Loucy (cell line): ENCODE measurements around the gene SCRN1.
A peak's percentile ranks its signal among the peaks of the same experiment; 100 is the strongest.

Source experiments
- H2AFZ ChIP-seq: fragments of 200-600 bp; sonication (generic); 2 replicates; pipeline ENCODE4 v1.6.0; 2016; ENCODE audit warnings: antibody characterized with exemption, mild to moderate bottlenecking, low read length, moderate library complexity
- H3F3A ChIP-seq: fragments of 200-600 bp; 2 replicates; pipeline ENCODE4 v1.6.0; 2016; ENCODE audit warnings: antibody characterized with exemption, low read depth, mild to moderate bottlenecking
- H3K27me3 ChIP-seq: fragments of 200-600 bp; sonication (generic); 2 replicates; pipeline ENCODE4 v1.6.1; 2014; ENCODE audit warnings: low read length, mild to moderate bottlenecking; ENCODE audit not compliant: insufficient read depth, poor library complexity, severe bottlenecking
- H3K36me3 ChIP-seq: fragments of 200-600 bp; sonication (generic); 2 replicates; pipeline ENCODE4 v1.6.1; 2016; ENCODE audit warnings: low read length; ENCODE audit not compliant: insufficient read depth
- H3K4me1 ChIP-seq: fragments of 200-600 bp; sonication (generic); 2 replicates; pipeline ENCODE4 v1.5.1; 2014; ENCODE audit warnings: low read length, mild to moderate bottlenecking; ENCODE audit not compliant: insufficient read depth, poor library complexity, severe bottlenecking
- H3K4me2 ChIP-seq: fragments of 200-600 bp; sonication (generic); 2 replicates; pipeline ENCODE4 v1.6.0; 2014; ENCODE audit warnings: antibody characterized with exemption, low read length, low read depth, mild to moderate bottlenecking; ENCODE audit not compliant: poor library complexity, severe bottlenecking
- H3K4me3 ChIP-seq: fragments of 200-600 bp; sonication (generic); 2 replicates; pipeline ENCODE4 v1.5.1; 2014; ENCODE audit warnings: low read length, mild to moderate bottlenecking, mixed read lengths; ENCODE audit not compliant: poor library complexity, severe bottlenecking
- H3K79me2 ChIP-seq: fragments of 200-600 bp; sonication (generic); 2 replicates; pipeline ENCODE4 v1.6.1; 2014; ENCODE audit warnings: low read length; ENCODE audit not compliant: insufficient read depth
- H3K9ac ChIP-seq: fragments of 200-600 bp; sonication (generic); 2 replicates; pipeline ENCODE4 v1.6.0; 2014; ENCODE audit warnings: mild to moderate bottlenecking, low read depth, low read length, moderate library complexity; ENCODE audit not compliant: poor library complexity, severe bottlenecking
- H3K9me2 ChIP-seq: fragments of 200-600 bp; sonication (generic); replicated peaks from 2 replicates; pipeline ENCODE4 v1.6.1; 2016; ENCODE audit warnings: low read depth, low read length, mixed read lengths
- H3K9me3 ChIP-seq: fragments of 200-600 bp; sonication (generic); 2 replicates; pipeline ENCODE4 v1.6.1; 2014; ENCODE audit warnings: mild to moderate bottlenecking, antibody characterized with exemption, low read length, low read depth; ENCODE audit not compliant: insufficient read depth
- H4K20me1 ChIP-seq: fragments of 200-600 bp; sonication (generic); 2 replicates; pipeline ENCODE4 v1.6.0; 2014; ENCODE audit warnings: antibody characterized with exemption, low read length, mild to moderate bottlenecking; ENCODE audit not compliant: insufficient read depth, poor library complexity, severe bottlenecking
- EZH2phosphoT487 ChIP-seq: fragments of 200-600 bp; IDR thresholded peaks from 2 replicates; pipeline ENCODE4 v1.6.1; 2018; ENCODE audit warnings: antibody characterized with exemption, mild to moderate bottlenecking, moderate library complexity, borderline replicate concordance
- TF ChIP-seq, protein P1 (sequence below): fragments of 200-600 bp; sonication (generic); conservative IDR thresholded peaks from 2 replicates; pipeline ENCODE4 v1.5.1; 2014; ENCODE audit warnings: mild to moderate bottlenecking, antibody characterized with exemption, low read length

The SCRN1 gene

DNA sequence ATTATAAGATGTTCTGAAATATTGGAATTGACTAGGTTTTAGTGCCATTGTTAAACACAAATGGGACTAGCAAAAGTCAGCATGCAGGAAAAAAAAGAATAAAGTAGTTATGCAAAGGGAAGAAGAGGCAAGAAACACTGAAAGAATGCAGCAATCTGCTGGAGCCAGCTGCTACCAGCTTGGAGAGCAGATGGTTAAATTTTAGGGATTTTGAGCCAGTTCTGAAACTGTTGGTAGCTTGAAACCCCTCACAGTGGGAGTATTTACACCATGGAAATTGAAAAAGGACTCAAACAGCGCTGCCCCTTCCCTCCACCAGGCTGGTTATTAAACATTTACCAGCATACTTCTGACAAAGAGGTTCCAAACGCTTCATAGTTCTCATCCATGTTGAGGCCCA, 41.0 kb downstream of the SCRN1 start:
- TF ChIP-seq, protein P1, sequence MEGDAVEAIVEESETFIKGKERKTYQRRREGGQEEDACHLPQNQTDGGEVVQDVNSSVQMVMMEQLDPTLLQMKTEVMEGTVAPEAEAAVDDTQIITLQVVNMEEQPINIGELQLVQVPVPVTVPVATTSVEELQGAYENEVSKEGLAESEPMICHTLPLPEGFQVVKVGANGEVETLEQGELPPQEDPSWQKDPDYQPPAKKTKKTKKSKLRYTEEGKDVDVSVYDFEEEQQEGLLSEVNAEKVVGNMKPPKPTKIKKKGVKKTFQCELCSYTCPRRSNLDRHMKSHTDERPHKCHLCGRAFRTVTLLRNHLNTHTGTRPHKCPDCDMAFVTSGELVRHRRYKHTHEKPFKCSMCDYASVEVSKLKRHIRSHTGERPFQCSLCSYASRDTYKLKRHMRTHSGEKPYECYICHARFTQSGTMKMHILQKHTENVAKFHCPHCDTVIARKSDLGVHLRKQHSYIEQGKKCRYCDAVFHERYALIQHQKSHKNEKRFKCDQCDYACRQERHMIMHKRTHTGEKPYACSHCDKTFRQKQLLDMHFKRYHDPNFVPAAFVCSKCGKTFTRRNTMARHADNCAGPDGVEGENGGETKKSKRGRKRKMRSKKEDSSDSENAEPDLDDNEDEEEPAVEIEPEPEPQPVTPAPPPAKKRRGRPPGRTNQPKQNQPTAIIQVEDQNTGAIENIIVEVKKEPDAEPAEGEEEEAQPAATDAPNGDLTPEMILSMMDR: no peak
- no peak for TF ChIP-seq EZH2phosphoT487

DNA sequence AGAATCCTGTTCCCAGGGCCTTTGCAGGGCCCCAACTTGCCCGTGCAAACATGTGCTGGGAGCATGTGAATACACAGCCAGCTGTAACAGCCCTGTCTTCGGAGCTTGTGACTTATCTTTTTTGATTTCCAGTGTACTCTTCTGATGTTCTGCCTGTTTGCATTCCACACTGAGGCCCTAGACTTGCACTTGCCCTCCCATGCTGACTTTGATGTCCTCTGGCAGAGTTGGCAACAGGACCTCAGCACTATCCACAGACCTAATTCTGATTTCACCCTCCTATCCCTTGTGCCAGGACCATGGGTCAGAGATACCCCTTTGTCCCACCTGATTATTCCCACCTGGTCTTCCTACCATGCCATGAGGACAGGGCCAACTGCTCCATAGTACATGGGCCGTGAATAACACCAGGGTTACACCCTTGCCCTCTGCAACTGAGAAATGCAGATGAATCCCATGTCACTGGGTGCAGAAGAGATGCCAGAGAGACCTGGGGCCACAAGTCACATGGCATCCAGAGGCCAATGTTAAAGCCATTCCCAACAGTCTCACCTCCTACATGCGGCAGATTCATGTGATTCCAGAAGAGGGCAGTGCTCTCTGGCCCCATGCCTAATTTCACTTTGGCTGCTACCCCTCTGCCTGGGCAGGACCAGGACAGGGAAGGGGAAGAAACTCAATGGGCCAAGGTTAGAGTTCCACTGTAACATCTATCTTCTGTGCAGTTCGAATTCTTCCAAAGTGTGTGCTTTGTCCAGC, 43.0 kb downstream of the SCRN1 start:
- TF ChIP-seq EZH2phosphoT487: no peak
- TF ChIP-seq, protein P1: peak; percentile 52
- no peaks in the 10 kb centered on the region for H3K4me1 ChIP-seq
- no peaks in the 10 kb centered on the region; the same call in 1 of the 2 replicates for H3K9me3 ChIP-seq
- H3K79me2 ChIP-seq: no peaks in the 10 kb centered on the region
- H3K9me2 ChIP-seq: no peaks in the 10 kb centered on the region
- no peak overlapping the region for H2AFZ ChIP-seq
- no peaks in the 10 kb centered on the region for H3K27me3 ChIP-seq
- no peaks in the 10 kb centered on the region for H4K20me1 ChIP-seq
- no peaks in the 10 kb centered on the region for H3F3A ChIP-seq
- peaks cover 6% of the 10 kb centered on the region; the same call in 1 of the 2 replicates for H3K36me3 ChIP-seq
- H3K9ac ChIP-seq: no peak overlapping the region
- H3K4me2 ChIP-seq: no peak overlapping the region
- no peak overlapping the region for H3K4me3 ChIP-seq

More for the DNA sequence above, 41.0 kb downstream of the SCRN1 start:
- no peaks in the 10 kb centered on the region for H4K20me1 ChIP-seq
- no peaks in the 10 kb centered on the region; the same call in 1 of the 2 replicates for H3K9me3 ChIP-seq
- H3K4me1 ChIP-seq: no peaks in the 10 kb centered on the region
- H3K27me3 ChIP-seq: no peaks in the 10 kb centered on the region
- no peaks in the 10 kb centered on the region for H3F3A ChIP-seq
- H2AFZ ChIP-seq: no peak overlapping the region
- peaks cover 6% of the 10 kb centered on the region; the same call in 1 of the 2 replicates for H3K36me3 ChIP-seq
- H3K79me2 ChIP-seq: no peaks in the 10 kb centered on the region
- no peak overlapping the region for H3K9ac ChIP-seq
- no peaks in the 10 kb centered on the region for H3K9me2 ChIP-seq
- H3K4me2 ChIP-seq: no peak overlapping the region
- H3K4me3 ChIP-seq: no peak overlapping the region

DNA sequence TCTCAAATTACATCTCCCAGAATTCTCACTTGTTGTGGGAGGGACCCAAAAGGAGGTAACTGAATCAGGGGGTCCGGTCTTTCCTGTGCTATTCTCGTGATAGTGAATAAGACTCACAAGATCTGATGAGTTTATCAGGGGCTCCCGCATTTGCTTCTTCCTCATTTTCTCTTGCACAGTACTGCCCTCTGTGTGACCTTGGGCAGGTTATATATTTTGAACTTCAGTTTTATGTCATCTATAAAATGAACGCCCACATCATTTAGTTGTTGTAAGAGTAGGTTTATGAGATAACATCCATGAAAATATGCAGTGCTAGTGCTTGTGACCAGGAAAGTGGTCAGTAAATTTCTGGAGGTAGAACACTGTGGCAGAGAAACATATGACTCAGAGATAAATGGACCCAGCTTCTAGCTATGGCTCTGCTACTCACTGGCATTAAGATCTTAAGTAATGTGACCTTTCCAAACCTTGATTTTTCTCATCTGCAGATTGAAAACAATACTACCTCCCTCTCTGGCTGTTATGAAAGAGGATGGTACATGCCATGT, 44.3 kb downstream of the SCRN1 start:
- Histone ChIP-seq H3F3A (no peaks in the 10 kb centered on the region), H3K4me3 (no peak overlapping the region), H3K9me2 (no peaks in the 10 kb centered on the region), H3K36me3 (no peaks in the 10 kb centered on the region), H3K4me1 (no peaks in the 10 kb centered on the region), H2AFZ (no peak overlapping the region), H3K4me2 (no peak overlapping the region), H3K27me3 (no peaks in the 10 kb centered on the region), H3K9ac (no peak overlapping the region), H4K20me1 (no peaks in the 10 kb centered on the region), H3K79me2 (no peaks in the 10 kb centered on the region), H3K9me3 (no peaks in the 10 kb centered on the region)
- no peak for TF ChIP-seq EZH2phosphoT487
- TF ChIP-seq, protein P1: no peak
